ENCODE data around the gene CDCA5. TPM values are rescaled to one million over a fixed set of nuclear protein-coding genes. Genes with fewer than 3 reads are reported as not detected.

The CDCA5 gene
- total RNA-seq, 1 donor from 2014 or later: 1.7 TPM

- no peak overlapping the region for H3K4me3 ChIP-seq
- no peak for DNase-seq
- intact Hi-C loops (cut with DNase I): no loop called here
- H3K27me3 ChIP-seq: no peaks in the 10 kb centered on the region
- no peak for TF ChIP-seq CTCF (IDR thresholded peaks at IDR 0.05)
- no peak overlapping the region for H3K27ac ChIP-seq
- H3K36me3 ChIP-seq: no peaks in the 10 kb centered on the region
- no peak for ATAC-seq
- H3K9me3 ChIP-seq: no peaks in the 10 kb centered on the region
- H3K4me1 ChIP-seq: no peaks in the 10 kb centered on the region
Measured at GRCh38 chr11:65056999-65057398, 26.8 kb downstream of the CDCA5 start.

- no peak for DNase-seq
- no peak for TF ChIP-seq CTCF (IDR thresholded peaks at IDR 0.05)
- Histone ChIP-seq H3K27me3 (no peaks in the 10 kb centered on the region), H3K9me3 (no peaks in the 10 kb centered on the region), H3K36me3 (no peaks in the 10 kb centered on the region), H3K27ac (no peak overlapping the region), H3K4me3 (no peak overlapping the region), H3K4me1 (no peaks in the 10 kb centered on the region)
- intact Hi-C loops (cut with DNase I): no loop called here
- ATAC-seq: no peak
Measured at GRCh38 chr11:65055538-65055937, 28.3 kb downstream of the CDCA5 start.

- H3K9me3 ChIP-seq: no peaks in the 10 kb centered on the region
- no peaks in the 10 kb centered on the region for H3K36me3 ChIP-seq
- TF ChIP-seq CTCF (IDR thresholded peaks at IDR 0.05): no peak
- ATAC-seq: no peak
- H3K27ac ChIP-seq: no peak overlapping the region
- intact Hi-C loops (cut with DNase I): no loop called here
- no peak for DNase-seq
- no peaks in the 10 kb centered on the region for H3K4me1 ChIP-seq
- H3K27me3 ChIP-seq: no peaks in the 10 kb centered on the region
- H3K4me3 ChIP-seq: no peak overlapping the region
Measured at GRCh38 chr11:65053827-65054508, 29.9 kb downstream of the CDCA5 start.

GRCh38 chr11:65051398-65051858, 32.4 kb downstream of the CDCA5 start:
- no peaks in the 10 kb centered on the region for H3K9me3 ChIP-seq
- H3K27ac ChIP-seq: no peak overlapping the region
- no peaks in the 10 kb centered on the region for H3K27me3 ChIP-seq
- TF ChIP-seq CTCF (IDR thresholded peaks at IDR 0.05): no peak
- H3K4me1 ChIP-seq: no peaks in the 10 kb centered on the region
- no peak overlapping the region for H3K4me3 ChIP-seq
- intact Hi-C loops (cut with DNase I): no loop called here
- ATAC-seq (no peak), DNase-seq (no peak)
- H3K36me3 ChIP-seq: no peaks in the 10 kb centered on the region

GRCh38 chr11:65047581-65048422, 36.0 kb downstream of the CDCA5 start:
- DNase-seq (no peak), ATAC-seq (peak; percentile 15)
- intact Hi-C loops (cut with DNase I): no loop called here

More at GRCh38 chr11:65047581-65048422, 36.0 kb downstream of the CDCA5 start:
- peak overlapping the region; percentile 17 for H3K27ac ChIP-seq
- H3K27me3 ChIP-seq: no peaks in the 10 kb centered on the region
- peaks cover 13% of the 10 kb centered on the region for H3K4me1 ChIP-seq
- no peaks in the 10 kb centered on the region for H3K9me3 ChIP-seq
- no peak for TF ChIP-seq CTCF (IDR thresholded peaks at IDR 0.05)
- peak overlapping the region; percentile 57 for H3K4me3 ChIP-seq
- H3K36me3 ChIP-seq: peaks cover 14% of the 10 kb centered on the region
